ENCODE data around the gene ARSB.
A peak's percentile ranks its signal among the peaks of the same experiment; 100 is the strongest.

Gene ARSB

DNA sequence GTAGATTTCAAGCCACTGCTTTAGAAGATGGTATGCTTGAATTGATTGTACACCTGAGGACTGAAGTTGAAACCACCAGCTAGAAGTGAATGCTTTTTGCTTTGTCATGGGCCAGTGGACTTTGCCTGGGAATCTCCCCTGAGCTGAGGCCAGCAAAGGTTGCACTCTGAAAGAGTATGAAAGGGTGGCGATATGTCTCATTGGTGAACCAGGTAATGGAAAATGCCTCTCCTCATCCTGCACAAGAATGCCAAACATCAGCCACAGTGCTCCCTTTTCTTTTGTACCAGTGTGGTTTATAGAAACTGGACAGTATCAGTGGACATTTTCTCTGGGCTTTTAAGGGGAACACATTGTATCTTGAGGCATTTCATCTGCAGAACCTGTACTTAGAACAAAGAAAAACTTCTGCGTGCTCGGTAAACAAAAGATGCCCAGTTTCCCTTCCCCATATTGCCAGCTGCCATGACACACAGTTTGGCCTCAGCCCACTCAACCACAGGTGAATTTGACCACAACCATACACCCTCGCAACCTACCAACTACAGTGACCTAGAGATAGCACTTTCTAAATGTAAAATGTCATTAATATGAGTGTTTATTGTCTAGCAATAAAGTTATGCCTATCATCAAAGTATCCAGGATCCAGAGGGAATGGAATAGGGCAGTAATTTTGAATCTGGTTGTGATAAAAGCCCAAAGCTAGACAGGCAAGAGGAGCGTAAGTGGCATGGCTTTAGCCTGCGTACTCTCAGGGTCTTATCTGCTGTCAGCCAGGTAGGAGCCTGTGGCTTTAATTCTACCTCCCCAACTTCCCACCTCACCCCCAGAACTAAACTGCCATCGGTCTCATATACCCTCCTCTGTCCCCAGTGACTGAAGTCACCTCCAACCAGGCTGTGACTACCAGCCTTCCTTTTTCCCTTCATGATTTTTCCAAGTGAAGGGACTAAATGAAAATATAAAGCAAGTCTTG lies 257.0 kb downstream of the ARSB start:
- Histone ChIP-seq H3K36me3 (ENCODE audit: control insufficient read depth, insufficient read depth, low read length) (no peaks in the 10 kb centered on the region), H3K4me3 (replicated peaks; ENCODE audit: low read depth, low read length) (no peak overlapping the region; the same call in 1 of the 2 replicates), H3K27me3 (replicated peaks; ENCODE audit: control insufficient read depth, insufficient read depth, low read length) (no peaks in the 10 kb centered on the region)
- peak; percentile 83 for DNase-seq (ENCODE audit: extremely low read depth, insufficient read length)
- TF ChIP-seq, protein P1, sequence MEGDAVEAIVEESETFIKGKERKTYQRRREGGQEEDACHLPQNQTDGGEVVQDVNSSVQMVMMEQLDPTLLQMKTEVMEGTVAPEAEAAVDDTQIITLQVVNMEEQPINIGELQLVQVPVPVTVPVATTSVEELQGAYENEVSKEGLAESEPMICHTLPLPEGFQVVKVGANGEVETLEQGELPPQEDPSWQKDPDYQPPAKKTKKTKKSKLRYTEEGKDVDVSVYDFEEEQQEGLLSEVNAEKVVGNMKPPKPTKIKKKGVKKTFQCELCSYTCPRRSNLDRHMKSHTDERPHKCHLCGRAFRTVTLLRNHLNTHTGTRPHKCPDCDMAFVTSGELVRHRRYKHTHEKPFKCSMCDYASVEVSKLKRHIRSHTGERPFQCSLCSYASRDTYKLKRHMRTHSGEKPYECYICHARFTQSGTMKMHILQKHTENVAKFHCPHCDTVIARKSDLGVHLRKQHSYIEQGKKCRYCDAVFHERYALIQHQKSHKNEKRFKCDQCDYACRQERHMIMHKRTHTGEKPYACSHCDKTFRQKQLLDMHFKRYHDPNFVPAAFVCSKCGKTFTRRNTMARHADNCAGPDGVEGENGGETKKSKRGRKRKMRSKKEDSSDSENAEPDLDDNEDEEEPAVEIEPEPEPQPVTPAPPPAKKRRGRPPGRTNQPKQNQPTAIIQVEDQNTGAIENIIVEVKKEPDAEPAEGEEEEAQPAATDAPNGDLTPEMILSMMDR (IDR thresholded peaks at IDR 0.05; ENCODE audit: insufficient read depth, low read length, poor library complexity, severe bottlenecking) = no peak

Measured in GM06990 (cell line).